EH (cell line): ENCODE data around the gene GARIN5A.

Experiments used
- DNase-seq: peaks from one replicate; pipeline ENCODE4 v3.0.0-alpha.2; 2015; ENCODE audit warnings: low read depth

Gene GARIN5A

DNA sequence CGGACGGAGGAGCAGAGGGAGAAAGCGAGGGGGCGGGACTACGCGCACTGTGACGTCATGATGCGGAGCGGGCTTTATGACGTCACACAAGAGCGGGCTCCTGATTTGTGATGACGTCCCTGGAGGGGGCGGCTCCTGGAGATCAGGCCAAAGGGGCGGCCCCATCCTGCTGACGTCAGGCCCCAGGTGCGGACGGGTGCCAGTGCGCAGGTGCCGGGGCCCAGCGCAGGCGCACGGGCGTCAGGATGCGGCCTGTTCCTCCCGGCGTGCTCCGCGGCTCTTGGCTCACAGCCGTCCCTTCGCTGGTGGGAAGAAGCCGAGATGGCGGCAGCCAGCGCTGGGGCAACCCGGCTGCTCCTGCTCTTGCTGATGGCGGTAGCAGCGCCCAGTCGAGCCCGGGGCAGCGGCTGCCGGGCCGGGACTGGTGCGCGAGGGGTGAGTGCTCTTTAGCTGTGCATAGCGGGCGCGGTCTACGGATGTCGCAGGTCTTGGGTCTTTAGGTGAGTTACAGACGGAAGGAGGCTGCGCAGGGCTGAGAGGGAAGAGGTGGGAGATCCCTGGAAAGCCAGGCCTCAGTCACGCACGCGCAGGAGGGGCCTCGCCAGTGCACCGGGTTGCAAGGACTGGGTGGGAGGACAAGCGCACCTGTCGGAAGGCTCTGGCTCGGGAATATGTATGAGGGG is at the start of gene GARIN5A, which contains the start of gene EMC10:
TSS of gene GARIN5A (minus strand) at position 625 of the 683 bp plus-strand sequence. CDS start at position 165, 460 bp downstream.
TSS of gene EMC10 (plus strand) at position 284 of the 683 bp plus-strand sequence. CDS start at position 322, 38 bp downstream.
- DNase-seq: peak; percentile 87

DNA sequence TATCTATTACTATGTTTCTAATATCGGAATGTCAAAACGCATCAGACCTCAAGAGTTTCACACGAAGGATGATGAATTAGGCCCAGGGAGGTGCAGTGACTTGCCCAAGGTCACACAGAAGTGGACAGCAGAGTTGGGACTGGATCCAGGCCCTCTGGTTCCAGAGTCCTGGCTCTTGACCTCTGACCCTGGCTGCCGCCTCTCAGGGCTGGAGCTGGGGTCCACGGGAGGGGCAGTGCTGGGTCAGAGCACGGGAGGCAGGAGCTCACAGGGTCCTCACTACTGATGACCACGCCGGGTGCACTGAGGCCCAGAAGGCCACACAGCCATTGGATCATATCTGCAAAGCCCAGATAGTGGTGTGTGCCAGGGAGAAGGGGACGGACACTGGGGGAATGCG is 46.2 kb upstream of the GARIN5A start:
- no peak for DNase-seq

DNA sequence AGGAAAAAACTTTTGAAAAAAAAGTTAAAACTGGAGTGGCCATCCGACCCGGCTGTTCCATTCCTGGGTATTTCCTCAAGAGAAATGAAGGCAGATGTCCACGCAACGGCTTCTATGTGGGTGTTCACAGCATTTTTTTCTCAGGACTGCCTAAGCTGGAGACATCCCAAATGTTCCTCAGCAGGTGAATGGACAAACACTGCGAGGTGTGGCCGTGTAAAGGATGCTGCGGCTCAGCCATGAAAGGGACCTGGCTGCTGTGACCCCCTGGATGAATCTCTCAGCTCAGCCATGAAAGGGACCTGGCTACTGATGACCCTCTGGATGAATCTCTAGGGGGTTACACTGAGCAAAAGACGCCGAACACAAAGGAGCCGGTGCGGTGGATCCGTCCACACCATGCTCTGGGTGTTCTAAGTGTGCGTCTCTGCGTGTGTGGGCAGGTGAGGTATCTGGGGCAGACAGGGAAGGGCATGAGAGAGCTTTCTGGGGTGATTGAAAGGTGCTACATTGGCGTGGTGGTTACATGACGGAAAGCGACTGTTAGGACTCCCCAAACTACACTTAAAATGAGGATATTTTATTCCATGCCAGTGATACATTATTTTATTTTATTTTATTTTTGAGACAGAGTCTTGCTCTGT is 44.3 kb upstream of the GARIN5A start:
- no peak for DNase-seq

DNA sequence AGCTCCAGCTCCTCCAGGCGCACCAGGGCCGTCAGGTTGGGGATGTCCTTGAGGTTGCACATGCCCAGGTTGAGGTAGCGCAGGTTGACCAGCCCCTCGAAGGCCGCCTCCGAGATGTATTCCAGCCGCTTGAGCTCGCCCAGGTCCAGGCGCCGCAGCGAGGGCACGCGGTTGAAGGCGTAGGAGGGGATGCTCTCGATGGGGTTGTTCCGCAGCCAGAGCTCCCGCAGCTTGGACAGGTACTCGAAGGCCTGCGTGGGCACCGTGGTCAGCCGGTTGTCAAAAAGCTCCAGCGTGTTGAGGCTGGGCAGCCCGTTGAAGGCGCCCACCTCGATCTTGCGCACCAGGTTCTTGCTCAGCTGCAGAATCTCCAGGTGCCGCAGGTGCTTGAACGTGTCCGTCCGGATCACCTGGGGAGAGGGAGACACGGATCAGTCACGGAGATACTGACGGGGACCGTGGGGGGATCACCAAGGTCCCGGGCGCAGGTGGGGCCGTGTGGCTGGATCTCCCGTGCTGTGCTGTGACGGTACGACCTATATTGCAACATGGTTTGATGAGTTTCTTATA is 42.4 kb upstream of the GARIN5A start:
- DNase-seq: no peak

DNA sequence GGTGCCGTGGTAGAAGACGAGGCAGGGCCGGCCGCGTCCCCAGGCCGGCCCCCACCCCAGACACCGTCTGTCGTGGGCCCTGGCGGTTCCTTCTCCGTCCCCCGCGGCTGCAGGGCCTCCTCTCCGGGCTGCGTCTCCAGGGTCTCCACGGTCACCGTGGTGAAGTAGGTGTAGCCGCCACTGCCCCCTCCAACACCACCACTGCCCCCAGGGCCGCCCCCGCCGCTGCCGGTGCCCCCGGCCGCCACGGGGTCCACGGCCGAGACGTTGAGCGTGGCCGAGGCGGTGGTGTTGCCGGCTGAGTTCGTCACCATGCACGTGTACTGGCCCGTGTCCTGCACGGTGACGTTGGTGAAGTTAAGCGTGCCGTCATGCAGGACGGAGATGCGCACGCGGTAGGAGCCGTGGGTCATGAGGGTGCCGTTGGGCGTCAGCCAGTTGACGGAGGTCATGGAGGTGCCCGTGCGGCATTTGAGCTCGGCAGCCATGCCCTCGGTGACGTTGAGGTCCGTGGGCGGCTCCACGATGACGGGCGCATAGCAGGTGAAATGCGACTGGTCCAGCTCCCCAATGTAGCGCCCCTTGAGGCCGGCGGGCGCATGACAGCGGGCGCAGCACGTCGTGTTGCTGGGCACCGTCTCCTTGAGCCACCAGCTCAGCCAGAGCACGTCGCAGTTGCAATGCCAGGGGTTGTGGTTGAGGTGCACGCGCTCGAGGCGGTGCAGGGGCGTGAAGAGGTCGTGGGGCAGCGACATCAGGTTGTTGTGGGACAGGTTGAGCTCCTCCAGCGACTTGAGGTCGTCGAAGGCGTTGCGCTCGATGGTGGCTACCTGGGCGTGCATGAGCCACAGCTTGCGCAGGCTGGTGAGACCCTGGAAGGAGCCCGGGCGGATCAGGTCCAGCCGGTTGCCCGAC is 41.7 kb upstream of the GARIN5A start:
- no peak for DNase-seq

DNA sequence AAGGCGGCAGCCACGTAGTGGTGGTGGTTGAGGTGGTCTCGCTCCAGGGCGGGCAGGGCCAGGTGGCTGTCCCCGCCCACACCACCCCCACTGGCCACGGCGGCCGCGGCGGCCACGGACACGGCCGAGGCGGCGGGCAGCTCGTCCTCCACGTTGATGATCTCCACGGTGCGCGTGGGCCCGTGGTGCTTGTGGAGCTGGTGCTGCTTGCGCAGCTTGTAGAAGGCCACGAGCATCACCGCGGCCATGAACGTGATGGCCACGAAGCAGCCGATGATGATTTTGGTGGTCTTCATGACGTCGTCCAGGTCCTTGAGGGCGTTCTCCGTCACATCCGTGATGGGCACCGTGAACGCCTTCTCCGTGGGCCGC is 41.0 kb upstream of the GARIN5A start:
- no peak for DNase-seq

DNA sequence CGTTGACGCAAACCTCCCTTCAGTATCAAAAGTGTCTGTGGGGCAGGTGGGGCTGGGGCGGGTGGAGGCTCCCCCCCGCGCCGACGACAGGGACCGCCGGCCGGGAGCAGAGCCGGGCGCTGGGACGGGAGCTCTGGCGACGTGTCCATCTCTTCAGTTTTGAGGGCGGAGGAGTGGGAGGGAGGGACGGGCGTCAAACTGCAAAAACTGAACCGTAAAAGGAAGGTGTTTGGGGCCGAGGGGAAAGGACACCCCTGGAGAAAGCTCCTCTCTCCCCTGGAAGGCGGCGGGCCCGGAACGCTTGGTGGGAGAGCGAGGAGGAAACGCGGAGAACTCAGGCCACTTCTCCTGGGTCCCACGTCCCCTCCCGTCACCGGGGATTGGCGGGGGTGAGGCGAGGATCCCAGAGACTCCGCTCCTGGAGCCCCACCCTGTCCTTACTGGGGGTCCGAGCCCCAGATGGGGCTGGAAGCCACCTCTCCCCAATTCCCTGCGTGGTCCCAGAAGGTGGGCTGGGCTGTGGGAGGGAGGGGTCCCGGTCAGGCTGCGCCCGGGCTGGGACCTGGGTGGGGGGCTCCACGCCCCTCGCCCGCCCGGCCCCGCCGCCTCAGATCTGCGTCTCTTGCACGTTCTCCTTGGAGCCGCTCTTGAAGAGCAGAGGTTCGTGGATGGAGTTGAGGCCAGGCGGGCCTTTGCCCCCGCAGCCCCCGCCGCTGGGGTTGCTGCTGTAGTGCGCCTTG is 40.5 kb upstream of the GARIN5A start:
- no peak for DNase-seq

DNA sequence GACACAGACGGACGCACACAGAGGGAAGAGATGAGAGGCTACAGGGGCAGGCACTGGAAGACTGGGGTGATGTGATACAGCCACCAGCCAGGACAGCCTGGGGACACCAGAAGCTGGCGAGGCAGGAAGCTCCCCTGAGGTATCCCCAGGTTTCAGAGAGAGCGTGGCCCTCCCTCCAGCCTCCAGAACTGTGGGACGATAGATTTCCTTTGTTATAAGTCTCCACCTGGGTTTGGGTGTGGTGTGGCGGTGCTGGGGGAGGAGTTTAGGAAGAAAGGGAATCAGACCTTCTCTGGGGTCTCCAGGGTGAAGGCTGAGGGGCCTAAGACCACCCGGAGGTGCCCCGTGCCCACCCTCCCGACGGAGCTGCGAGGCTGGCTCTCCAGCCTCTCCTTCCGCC is 39.8 kb upstream of the GARIN5A start:
- no peak for DNase-seq

DNA sequence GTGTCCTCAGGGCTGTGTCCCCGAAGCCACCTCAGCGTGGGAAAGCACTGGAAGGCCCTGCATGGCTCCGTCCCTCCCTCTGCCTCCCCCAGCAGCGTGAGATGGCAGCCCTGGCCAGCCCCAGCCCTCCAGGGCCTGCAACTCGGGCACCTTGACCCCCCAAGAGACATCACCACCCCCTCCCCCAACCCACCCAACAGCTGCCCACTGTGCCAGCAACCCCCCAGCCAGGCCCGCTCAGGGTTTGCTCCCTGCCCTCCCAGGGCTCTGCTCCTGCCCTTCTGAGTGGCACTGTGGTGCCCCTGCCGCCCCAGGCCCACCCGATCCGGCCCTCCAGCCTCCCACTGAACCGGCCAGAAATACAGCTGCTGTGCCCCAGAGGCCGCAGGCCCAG is 38.5 kb upstream of the GARIN5A start:
- no peak for DNase-seq

DNA sequence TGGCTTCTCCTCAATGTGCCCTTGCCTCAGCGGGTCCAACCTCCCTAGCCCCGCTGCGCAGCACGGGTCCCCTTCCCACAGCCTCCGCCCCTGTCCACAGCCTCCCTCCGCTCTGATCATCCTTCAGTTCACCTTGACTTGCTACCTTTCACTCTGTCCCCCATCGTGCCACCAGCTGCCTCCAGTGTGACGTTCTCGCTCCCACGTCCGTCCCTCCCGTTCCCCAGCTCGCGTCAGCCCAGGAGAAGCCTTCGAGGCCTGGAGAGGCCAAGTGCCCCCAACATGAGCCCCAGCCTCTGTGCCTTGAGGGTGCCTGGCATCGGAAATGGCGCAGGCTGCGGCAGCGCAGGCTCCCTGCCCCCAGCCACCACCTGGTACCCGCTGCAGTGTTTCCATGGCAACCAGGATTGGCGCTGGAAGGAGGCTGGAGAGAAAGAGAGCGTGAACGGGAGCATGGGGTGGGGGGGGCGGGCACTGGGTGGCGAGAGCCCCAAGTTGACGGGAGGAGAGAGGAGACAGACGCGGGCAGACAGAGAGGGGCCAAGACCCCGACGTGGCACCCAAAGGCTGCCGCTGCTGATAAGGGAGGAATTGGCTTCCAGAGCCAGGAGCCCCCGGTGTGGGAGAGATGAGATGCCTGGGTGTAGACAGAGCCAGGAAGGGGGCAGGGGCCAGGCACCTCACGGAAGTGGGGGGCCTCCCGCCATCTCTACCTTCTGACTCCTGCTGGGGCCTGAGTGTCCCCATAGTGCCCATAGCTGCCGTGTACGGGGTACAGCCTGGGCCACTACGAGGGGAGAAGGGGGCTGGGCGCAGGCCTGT is 37.9 kb upstream of the GARIN5A start:
- no peak for DNase-seq

DNA sequence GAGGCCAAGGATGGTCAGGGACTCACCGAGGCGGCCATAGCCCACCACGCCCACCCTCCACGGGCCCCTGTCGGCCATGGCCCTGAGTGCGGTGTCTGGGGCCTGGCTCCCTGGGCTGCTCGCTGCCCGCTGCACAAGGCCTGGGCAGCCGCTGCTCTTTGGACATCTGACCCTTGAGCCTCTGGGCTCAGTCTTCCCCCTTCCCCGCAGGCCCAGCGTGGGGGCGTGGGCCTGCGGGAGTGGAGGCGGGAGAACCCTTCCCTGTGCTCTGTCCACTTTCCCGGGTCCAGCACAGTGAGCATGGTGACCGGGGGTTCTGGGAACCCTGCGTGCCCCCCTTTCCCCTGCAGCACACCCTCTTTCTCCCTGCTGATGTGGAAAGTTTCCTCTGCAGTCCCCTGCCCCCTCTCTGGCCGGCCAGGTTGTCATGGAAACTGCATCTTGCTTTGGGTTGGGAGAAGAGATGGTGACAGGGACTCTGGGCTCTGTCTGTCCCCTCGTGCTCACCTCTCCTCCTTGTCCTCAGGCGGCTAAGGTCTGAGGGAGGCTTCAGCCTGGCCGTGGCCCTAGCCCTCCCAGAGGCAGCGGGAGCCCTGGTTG is 37.2 kb upstream of the GARIN5A start, which contains the start of gene ASPDH:
TSS of gene ASPDH (minus strand) at position 168 of the 600 bp plus-strand sequence. CDS start at position 78, 90 bp downstream.
- no peak for DNase-seq

DNA sequence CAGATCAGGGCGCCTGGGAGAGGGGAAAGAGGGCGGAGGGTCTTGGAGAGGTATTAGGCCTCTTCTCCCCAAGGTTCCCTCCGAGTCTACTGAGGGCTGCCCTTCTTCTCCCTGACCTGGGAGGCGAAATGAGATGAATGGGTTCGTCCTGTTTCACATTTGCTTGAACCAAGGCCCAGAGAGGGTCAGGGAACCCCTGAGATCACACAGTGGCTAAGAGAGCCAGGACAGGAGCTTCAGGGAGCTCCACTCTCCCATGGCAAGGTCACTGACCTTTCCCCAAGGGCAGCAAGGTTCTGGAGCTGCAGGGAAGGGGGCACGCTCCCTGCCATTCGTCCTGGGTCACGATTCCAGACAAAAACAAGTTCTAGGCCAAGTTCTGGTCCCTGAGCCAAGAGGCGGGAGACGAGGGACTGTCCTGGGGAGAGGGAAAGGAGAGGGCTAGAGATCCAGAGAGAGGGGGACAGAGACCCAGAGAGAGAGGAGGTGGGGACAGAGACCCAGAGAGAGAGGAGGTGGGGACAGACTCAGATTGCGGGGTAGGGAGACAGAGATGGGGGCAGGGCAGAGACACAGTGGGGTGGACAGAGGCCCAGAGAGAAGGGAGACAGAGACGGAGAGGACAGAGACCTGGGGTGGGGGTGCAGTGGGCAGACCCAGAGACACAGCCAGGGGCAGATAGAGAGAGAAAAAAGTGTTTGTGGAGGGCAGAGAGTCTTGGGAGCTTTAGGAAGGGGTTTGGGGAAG is 36.5 kb upstream of the GARIN5A start:
- DNase-seq: no peak

DNA sequence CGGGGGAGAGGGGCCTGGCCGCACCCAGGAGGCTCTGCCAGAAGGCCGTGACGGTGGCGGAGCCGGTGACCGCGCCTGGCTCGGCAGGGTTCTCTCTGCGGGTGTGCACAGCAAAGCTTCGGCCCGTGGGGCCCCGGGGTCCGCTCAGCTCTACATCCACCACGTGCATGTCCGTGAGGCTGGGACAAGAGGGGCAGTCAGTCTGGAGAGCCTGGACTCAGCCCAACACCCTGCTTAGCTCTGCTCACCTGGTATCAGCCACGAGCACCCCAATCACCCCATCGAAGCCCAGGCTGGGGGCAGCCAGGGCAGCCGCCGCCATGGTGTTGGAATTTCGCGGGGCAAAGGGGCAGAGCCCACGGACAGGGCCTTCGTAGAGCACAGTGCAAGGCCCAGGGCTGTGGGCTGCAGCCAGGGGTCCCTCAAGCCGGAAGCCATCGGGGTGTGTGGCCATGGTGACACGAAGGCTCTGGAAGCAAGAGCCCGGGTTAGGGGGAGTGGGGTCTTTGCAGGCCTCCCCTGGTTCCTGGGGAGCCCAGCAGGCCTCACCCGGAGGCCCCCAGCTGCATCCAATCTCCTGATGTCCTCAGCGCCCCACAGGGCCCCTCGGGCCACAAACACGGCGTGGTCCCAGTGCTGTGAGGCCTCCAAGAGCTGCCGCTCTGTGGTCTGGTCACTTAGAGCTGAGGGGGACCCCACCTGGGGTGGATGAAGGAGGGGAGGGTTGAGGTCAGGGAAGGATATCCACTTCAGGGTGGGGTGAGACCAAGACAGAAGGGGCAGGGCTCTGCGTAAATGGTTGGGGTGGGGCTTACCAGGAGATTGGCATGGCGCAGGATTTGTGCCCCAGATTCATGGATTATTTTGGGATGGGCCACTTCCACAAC is 35.7 kb upstream of the GARIN5A start:
- DNase-seq: no peak

DNA sequence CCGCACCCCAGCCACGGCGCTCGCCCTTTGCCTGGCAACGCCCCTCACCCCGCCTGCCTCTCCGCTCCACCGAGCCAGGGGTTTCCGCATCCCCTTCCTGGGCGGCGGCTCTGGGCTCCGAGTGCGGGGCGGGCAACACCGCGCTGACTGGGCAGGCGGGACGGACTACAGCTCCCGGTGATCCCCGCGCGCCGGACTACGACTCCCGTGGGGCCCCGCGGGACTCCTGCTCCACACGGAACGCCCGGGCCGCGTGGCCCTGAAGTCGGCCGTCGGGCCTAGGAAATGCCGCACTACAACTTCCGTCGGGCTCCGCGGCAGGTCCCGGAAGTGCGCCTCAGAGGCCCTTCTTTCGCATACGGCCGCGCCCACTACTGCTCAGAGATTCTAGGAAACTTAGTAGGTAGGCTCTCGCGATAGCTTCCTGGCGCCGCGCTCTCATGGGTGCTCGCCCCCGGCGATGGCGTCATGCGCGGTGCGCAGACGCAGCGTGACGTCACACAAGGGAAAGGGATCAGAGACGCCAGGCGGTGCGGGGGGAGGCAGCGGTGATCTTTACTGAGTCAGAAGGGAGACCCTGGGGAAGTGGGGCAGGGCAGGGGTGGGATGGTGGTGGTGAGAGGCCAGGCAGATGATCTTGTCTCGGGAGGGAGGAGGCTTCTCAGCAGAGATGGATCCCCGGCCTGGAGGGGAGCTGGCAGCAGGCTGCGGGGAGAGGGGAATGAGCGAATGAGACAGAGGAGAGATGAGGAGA is 34.6 kb upstream of the GARIN5A start, which contains the start of gene JOSD2:
TSS of gene JOSD2 (minus strand) at position 123 of the 754 bp plus-strand sequence. CDS start 760 bp downstream, outside the sequence.
- peak; percentile 99 for DNase-seq

DNA sequence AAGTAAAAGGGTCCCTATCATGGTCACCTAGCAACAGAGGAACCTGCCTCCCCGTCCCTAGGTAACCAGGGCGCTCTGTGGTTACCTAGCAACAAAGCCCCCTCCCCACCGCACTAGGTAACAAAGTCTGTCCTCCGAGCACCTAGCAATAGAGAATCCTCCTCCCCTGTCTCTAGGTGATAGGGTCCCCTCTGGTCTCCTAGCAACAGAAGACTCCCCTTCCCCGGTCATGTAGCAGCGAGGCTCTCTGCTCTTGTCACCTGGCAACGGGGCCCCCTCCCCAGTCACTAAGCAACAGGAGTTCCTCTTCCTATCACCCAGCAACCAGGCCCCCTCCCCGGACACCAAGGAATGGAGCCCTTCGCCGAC is 34.0 kb upstream of the GARIN5A start:
- DNase-seq: no peak

DNA sequence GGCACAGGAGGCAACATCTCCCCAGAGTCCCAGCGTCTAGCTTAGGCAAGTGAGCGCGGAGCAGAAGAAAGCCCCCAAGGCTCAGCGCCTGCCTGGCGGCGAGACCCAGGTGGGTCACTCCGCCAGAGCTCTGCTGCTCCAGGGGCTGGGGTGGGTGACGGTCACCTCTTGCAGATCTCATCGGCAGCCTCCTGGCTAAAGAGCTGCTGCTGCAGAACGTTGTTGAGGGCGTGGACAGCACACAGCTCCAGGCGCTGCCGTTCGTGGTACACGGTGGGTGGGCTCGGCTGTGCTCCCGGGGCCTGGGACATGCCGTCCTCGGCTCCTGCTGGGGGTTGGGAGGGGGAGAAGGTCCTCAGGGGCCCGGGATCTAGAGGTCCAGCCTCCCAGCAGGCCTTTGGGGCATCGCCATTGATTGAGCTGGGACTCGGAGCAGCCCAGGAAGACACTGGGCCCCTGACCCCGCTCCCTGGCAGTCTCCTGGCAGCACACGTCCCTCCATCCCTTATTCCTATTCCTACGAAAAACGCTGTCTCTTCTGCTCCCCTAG is 33.5 kb upstream of the GARIN5A start:
- peak; percentile 16 for DNase-seq

DNA sequence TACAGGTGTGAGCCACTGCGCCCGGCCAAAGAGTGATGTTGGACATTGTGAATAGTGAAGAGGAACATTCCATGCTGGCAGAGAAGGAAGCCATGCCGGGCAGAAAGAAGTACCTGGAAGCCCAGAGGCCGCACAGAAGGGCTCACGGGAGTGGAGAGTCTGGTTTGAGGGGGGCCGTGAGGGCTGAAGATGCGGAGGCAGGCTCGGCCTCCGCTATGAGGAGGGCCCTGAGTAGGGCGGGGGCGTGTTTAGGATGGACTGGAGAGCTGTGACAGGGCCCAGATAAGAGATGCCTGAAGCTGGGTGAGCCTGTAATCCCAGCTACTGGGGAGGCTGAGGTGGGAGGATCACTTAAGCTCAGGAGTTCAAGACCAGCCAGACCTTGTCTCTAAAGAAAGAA is 32.7 kb upstream of the GARIN5A start:
- DNase-seq: no peak
